ENCODE results near the gene CLCN1. TPM values are rescaled to one million over a fixed set of nuclear protein-coding genes. Genes with fewer than 3 reads are reported as not detected.

The CLCN1 gene
- total and polyA plus RNA-seq, 10 of the 15 experiments (the other 5 are each of a cell fraction or from before 2014, with no cell fraction given) = 0.30 TPM; not detected in 9

DNA sequence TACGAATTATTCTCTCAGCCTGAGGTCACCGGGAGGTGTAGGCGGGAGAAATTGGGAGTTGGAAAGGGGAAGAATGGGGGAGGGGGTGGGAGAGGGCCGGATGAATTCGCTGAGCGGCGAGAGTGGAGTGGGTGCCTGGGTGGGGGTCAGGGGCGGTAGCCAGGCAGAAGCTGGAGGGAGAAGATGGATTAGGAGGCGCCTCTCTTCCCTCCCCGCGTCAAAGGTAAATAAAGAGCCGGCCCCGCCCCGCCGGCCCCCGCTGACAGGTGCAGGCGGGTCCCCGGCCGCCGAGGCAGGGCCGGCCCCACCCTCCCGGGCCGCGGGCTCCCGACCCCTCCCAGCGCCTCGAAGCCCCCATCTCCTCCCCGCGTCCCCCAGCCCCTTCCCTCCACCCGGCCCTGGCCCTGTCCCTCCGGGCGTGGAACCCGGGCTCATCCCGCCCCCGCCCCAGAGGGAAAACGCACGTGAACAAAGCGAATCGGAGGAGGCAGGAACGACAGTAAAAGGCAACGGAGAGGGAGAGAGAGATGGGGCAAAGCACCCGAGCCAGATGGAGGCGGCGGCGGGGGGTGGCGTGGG lies 45.7 kb downstream of the CLCN1 start:
- intact Hi-C loops (cut with micrococcal nuclease; ENCODE audit: unreplicated experiment) = no loop called here
- no peak for TF ChIP-seq PAX8 (IDR thresholded peaks at IDR 0.05)
- no peak for TF ChIP-seq SUZ12 (IDR thresholded peaks at IDR 0.05; ENCODE audit: unreplicated experiment)
- no peak for TF ChIP-seq HCFC1 (IDR thresholded peaks at IDR 0.05; ENCODE audit: low read length)
- TF ChIP-seq CEBPZ (IDR thresholded peaks at IDR 0.05; ENCODE audit: low read depth, low read length) = no peak
- no peak for TF ChIP-seq NR2F1 (conservative IDR thresholded peaks at IDR 0.05)
- TF ChIP-seq ZNF207 (IDR thresholded peaks at IDR 0.05; ENCODE audit: borderline replicate concordance) = no peak
- TF ChIP-seq FOS (IDR thresholded peaks at IDR 0.05; ENCODE audit: borderline replicate concordance, extremely low read depth, insufficient read length) = no peak
- TF ChIP-seq CBX3 (IDR thresholded peaks at IDR 0.05; ENCODE audit: borderline replicate concordance, low read depth) = no peak
- no peak for TF ChIP-seq NFXL1 (IDR thresholded peaks at IDR 0.05; ENCODE audit: borderline replicate concordance)
- no peak for TF ChIP-seq RELA (IDR thresholded peaks at IDR 0.05; ENCODE audit: borderline replicate concordance, partially characterized antibody)
- no peak for TF ChIP-seq CBFB (IDR thresholded peaks at IDR 0.05; ENCODE audit: low read depth)
- TF ChIP-seq CEBPB (IDR thresholded peaks at IDR 0.05; ENCODE audit: borderline replicate concordance in 1 of 2, low read depth in 2 of 2, low read length in 2 of 2) = no peak
- no peak for TF ChIP-seq CREM (IDR thresholded peaks at IDR 0.05; ENCODE audit: low read depth)
- TF ChIP-seq STAT3 (IDR thresholded peaks at IDR 0.05; ENCODE audit: low read depth, low read length) = no peak
- TF ChIP-seq RUNX3 (IDR thresholded peaks at IDR 0.05; ENCODE audit: low read length) = no peak
- TF ChIP-seq ZSCAN29 (IDR thresholded peaks at IDR 0.05) = no peak
- TF ChIP-seq ZBTB40 (IDR thresholded peaks at IDR 0.05; ENCODE audit: borderline replicate concordance) = no peak
- TF ChIP-seq E2F4 (IDR thresholded peaks at IDR 0.05; ENCODE audit: low read depth, low read length) = no peak

More for the DNA sequence above, 45.7 kb downstream of the CLCN1 start:
- DNase-seq (ENCODE audit: low read depth, low spot score) = no peak
- H4K20me1 ChIP-seq (ENCODE audit: control insufficient read depth, insufficient read depth) = no peaks in the 10 kb centered on the region; the same call in 1 of the 2 replicates
- ChIA-PET SMC1A (ENCODE audit: uncharacterized antibody, unreplicated experiment) (no interaction called here), POLR2A (no interaction called here), RAD21 (ENCODE audit: unreplicated experiment) (interaction anchor here (0.6 kb wide), 1 partner anchor 46 kb away, joined by 3 read pairs; no protein-coding TSS in a partner anchor), CTCF (no interaction called here)
- no peaks in the 10 kb centered on the region for H3K36me3 ChIP-seq (ENCODE audit: control insufficient read depth in 2 of 2, insufficient read depth in 2 of 2, low read length in 1 of 2)
- H3K9ac ChIP-seq (ENCODE audit: control insufficient read depth, insufficient read depth, low read length) = no peak overlapping the region
- no peaks in the 10 kb centered on the region for H3K4me1 ChIP-seq (ENCODE audit: control insufficient read depth, insufficient read depth, low read length)
- WGBS (ENCODE audit: insufficient coverage, insufficient replicate concordance, low lambda C conversion rate, missing lambda C conversion rate) = 57% methylated on average over 6 of the region's 46 CpGs
- no peak overlapping the region for H2AFZ ChIP-seq (ENCODE audit: control insufficient read depth, low read depth, low read length)
- H3K9me3 ChIP-seq (replicated peaks; ENCODE audit: control insufficient read depth, insufficient read depth, low read length) = no peaks in the 10 kb centered on the region; the same call in 2 of the 3 replicates
- no peak for ATAC-seq
- in situ Hi-C loops (cut with MboI) = no loop called here
- H3K27me3 ChIP-seq (replicated peaks in 1 of 2; ENCODE audit: control insufficient read depth in 2 of 2, insufficient read depth in 2 of 2, low read length in 1 of 2) = peaks cover 10 to 22% of the 10 kb centered on the region in 2 experiments
- no peak overlapping the region for H3K27ac ChIP-seq (ENCODE audit: control insufficient read depth, insufficient read depth)
- no peak overlapping the region for H3K4me2 ChIP-seq (ENCODE audit: control insufficient read depth, insufficient read depth)
- H3K4me3 ChIP-seq = no peak overlapping the region
- no peaks in the 10 kb centered on the region for H3K79me2 ChIP-seq (ENCODE audit: control insufficient read depth, insufficient read depth, low read length)
- FAIRE-seq = no peak
- BruUV-seq (replicated peaks) = no TSS peak
